Inferior parietal cortex (tissue), 1 donor: ENCODE data around the gene PNMA6F.

ENCODE experiments used
- DNase-seq: peaks from one replicate; pipeline ENCODE4 v3.0.0-alpha.2; 2016; ENCODE audit errors: extremely low spot score

The PNMA6F gene

DNA sequence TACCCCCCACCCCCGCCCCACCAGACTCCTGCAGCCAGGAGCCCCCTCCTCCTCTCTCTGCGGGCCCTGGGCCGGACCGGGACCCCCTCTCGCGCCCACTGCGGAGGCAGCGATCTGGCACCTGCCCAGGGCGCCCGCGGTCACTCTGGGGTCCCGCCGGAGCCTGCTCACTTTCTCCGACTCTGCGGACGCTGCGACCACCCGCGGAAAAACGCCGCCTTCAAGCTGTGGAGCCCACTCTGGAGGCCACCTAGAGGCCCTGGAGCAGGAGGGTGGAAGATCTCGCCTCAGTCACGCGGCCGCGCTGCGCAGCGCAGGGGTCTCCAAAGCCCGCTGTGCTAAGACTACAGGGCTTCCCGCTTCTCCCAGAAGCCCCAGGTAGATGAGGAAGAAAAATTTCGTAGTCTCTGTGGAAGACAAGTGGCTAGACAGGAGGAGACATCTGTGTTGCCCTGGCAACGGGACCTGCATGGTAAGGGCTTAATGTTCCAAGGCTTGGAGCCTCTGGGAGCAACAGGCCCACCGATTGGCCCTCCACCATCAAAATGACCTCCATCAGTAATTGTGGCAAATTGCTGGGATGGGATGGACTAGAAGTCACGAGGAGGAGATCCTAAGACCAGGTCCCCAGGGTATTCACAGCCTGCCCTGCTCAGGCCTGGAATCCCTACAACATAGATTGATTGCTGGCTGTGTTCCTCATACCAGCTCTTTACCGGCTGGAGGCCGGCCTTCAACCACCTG lies at the start of gene PNMA6F:
PNMA6F (minus strand) TSS at position 387 of the 744 bp plus-strand sequence. CDS start 1,093 bp downstream, outside the sequence.
- no peak for DNase-seq

DNA sequence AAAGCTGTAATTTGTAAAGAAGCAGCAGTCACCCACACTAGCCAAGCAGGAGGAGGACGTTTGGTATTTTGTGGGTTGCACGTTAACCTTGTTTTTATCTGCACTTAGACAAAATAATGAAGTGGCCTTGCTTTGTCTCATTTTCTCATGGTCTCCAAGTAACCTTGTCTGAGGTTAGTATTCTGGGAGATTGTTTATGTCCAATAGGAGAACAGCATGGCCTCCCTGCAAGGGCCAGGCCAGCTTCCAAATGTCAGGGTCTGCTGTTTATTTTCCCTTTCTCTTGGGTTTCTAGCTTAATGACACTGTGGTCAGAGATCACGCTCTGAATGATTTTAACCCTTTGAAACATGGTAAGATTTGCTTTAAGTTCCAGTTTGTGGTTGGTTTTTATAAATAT lies 49.7 kb upstream of the PNMA6F start:
- no peak for DNase-seq

DNA sequence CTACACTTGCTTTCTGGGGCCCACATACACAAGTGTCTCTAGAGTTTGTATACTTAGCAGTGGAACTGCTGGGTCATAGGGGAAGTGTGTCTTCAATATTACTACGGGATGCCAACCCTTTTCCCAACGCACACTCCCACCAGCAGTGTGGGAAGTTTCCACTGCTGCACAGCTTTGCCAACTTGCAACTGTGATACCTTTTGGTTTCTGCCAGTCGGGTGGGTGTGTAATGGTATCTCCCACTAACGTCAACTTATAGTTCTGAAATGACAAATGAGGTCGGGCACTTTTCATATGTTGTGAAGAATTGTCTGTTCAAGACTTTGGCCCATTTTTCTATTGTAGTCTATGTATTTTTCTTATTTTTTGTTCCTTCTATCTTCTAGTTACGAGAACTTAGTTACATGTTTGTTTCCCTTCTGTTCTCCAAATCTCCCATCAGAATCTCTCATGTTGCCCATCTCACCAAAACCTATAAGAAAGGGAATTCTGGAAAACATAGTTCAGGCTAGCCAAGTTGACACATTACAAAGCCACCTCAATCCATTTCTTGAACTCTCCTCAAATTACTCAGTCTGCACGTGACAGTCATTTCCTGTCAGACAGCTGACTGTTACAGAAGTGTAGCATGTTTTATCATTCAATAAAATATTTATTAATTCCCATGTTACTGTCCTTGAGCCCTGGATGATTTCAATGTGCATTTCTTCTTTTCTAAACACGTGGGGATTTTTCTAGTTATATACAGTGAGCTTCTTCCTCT lies 48.9 kb upstream of the PNMA6F start:
- DNase-seq: no peak

DNA sequence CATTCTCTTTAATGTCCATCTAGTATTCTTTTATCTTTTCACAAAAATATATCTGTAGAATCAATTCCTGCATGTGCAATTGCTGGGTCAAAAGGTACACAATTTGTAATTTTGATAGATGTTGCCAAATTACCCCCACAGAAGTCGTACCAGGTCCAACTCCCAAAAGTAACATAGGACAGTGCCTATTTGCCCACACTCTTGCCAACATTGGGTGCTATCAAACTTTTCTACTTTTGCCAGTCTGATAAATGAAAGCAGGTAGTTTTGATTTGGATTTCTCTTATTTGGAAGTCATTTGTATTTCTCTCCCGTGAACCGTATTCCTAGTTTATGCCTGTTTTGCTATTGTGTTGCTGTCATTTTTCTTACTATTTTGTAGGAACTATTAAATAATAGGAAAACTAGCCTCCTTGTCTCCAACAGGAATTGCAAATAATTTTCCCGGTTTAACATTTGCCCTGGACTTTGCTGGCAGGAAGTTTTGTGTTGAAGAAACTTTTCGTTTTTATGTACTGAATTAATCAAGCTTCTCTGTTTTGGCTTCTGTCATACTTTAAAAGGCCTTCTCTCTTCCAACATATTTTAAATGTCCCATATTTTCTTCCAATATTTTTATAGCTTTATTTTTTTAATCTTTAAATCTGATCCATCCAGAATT lies 45.4 kb upstream of the PNMA6F start:
- DNase-seq: no peak

DNA sequence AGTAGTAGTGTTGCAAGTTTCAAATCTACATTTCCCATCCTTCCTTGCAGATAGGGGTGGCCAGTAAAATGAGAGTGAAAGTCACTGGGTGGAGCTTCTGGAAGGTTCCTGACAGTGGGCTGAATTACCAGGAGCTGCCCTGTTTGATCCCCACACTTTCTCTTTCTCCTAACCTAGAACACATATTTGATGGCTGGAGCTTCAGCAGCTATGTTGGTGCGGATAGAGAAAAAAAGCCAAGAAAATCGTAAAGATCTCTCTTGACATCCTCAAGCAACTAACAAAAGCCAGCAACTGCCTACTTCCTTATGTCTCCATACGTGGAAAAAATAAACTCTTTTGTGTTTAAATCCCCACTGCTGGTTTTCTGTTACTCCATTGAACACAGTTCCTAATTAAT lies 44.6 kb upstream of the PNMA6F start:
- no peak for DNase-seq

DNA sequence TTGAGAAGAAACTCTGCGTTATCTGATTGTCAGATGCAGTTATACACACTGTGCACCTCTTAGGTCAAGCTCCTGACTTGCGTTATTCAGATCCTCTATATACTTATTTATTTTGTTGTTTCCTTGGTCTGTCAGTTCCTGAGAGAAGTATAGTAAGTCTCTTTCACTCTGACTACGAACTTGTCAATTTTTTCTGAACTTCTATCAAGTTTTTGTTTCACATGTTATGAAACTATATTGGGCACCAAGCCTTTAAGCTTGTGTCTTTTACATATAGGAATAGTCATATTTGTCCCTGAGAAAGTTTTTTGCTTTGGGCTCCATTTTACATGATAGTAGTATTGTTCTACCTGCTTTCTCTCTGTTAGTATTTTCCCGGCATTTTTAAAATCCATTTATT lies 44.1 kb upstream of the PNMA6F start:
- no peak for DNase-seq

DNA sequence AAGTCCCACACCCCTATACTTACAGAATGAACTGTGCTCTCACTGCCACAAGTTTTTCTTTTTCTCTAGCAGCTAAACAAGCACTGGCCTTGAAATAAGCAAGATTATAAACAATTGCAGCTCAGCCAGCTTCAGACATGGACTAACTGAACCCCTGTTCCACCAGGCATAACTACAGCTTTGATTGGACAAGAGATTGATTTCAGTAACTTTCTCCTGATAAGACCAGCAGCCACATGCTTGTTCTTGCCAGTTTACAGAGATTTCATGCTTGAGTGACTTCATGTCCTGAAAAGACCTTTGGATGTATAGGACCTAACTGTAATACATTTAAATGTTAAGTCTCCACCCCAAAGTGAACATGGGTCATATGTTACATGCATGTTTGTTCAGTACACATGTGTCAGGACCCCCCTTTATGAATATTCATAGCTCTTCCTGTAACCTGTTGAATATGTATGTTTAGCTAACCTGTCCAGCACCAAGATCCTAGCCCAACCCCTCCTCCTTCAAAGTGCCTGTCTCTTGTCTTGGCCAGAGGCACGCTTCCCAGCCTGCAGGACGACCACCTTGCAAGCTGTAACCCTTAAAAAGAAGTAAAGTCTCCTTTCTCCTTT lies 40.3 kb upstream of the PNMA6F start:
- DNase-seq: no peak

DNA sequence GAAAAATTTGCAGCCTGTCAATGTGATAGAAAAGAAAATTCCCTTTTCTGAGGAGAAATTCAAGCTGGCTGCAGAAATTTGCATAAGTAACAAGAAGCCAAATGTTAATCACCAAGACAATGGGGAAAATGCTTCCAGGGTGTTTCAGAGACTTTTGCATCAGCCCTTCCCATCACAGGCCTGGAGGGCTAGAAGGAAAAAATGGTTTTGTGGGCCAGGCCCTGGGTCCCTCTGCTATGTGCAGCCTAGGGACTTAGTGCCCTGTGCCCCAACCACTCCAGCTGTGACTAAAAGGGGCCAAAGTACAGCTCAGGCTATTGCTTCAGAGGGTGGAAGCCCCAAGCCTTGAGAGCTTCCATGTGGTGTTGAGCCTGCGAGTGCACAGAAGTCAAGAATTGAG lies 36.3 kb upstream of the PNMA6F start:
- DNase-seq: no peak

DNA sequence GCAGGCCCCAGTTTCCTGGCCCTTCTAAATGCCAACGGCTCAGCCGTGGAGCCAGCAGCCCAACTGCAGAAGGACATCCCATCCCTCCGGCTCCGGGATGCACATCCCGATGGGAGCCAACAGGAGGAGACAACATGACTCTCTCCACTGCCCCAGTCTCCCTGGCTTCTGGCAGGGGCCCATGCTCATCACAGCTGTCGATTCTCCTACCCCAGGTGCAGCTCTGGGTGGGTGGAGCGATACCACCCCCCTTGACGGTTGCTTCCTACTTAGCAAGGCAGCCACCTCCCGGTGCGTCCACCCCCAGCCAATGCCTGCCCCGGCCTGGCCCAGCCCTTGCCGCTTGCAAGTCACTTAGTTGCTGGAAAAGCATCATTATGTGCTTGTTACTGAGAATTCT lies 31.8 kb upstream of the PNMA6F start:
- DNase-seq: no peak

DNA sequence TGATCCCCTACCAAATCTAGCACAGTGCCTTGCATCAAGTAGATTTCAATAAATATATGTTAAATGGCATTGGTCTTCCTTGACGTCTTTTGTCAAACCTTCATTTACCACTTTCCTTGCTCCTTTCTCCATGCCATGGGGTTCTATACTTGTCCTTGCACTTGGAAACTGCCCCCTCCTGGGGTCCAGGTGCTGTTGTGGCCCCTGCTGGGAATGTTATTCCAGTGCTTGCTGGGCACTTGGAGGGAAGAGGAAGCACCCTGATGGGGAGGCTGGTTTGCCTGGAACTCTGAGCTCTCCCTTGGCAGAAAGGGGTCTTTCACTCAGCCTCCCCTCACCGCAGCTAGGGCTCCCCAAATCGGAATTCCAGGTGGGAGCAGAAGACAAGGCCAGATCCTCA lies 31.3 kb upstream of the PNMA6F start:
- no peak for DNase-seq

DNA sequence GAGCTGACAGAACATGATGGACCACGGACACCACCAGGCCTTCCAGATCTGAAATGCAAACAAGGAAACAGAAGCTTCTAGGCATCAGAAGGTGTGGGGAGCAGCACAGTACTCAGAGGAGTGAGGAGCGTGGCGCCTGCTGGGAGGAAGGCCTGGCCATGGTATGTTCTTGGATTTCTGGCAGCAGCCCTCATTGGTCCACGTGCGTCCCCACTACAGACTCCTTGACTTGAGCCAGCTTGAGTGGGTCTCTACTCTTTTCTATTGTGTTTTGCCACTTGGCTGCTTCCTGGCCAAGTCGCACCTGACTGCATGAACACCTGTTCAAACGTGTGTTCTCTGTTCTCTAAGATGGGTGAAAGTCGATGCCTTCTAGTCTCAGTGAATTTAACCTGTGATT lies 30.4 kb upstream of the PNMA6F start:
- no peak for DNase-seq

DNA sequence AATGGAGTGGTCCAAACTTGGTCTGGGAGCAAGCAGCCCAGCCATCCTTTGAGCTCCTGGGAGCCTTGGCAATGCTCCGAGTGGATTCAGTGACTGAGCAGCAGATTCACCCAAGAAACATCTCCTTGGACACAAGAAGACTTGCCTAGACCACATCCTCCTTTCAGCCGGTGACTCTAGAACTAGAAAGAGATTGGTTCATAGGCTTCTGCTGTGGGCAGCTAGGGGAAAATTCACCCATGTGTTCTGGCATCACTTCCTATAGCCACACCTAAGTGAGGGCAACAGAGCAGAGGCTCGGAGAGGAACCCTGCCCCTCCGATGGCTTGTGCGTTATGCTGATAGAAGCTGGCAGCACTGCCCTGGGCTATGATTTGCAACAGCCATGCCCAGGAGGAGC lies 28.4 kb upstream of the PNMA6F start:
- no peak for DNase-seq

DNA sequence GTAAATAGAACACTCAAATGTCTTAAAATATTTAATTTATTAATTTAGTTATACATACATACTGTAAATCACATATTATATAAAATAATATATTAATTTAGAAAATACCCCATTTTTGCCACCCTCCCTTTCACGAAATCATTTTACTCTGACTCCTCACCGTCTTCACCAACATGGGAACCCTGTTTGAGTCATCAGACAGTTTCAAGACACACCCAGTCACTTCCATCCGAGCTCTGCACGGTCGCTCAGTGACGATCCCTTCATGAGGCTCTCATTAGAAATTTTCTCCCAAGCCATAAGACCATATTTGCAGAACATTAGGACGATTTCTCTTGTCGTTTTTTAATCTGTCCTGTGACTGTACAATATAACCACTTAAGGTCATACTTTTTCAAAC lies 26.9 kb upstream of the PNMA6F start:
- DNase-seq: no peak

DNA sequence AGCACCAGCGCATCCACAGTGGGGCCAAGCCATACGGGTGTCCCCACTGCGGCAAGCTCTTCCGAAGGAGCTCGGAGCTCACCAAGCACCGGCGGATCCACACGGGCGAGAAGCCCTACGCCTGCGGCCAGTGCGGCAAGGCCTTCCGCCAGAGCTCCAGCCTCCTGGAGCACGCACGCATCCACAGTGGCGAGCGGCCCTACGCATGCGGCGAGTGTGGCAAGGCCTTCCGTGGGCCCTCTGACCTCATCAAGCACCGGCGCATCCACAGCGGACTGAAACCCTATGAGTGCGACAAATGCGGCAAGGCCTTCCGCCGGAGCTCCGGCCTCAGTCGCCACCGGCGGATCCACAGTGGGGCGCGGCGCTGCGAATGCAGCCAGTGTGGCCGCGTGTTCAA lies 26.0 kb upstream of the PNMA6F start:
- no peak for DNase-seq

DNA sequence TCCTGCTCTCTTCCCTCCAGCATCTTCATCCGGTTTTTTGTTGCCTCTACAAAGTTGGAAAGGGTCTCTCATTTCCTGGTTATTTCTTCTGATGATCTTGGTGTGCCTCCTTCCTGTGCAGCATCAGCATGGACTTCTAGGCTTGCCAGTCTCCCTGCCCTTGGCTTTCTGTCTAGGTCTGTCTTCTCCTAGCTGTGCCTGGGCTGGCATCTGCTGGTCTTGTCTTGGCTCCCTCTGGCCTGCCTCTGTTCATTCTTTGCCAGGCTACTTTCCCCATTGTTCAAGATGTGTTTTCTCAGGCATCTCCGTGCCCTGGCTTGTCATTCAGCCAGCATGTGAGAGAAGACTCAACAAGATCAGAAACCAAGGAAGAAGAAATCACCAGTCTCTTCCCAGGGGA lies 22.1 kb upstream of the PNMA6F start:
- no peak for DNase-seq

DNA sequence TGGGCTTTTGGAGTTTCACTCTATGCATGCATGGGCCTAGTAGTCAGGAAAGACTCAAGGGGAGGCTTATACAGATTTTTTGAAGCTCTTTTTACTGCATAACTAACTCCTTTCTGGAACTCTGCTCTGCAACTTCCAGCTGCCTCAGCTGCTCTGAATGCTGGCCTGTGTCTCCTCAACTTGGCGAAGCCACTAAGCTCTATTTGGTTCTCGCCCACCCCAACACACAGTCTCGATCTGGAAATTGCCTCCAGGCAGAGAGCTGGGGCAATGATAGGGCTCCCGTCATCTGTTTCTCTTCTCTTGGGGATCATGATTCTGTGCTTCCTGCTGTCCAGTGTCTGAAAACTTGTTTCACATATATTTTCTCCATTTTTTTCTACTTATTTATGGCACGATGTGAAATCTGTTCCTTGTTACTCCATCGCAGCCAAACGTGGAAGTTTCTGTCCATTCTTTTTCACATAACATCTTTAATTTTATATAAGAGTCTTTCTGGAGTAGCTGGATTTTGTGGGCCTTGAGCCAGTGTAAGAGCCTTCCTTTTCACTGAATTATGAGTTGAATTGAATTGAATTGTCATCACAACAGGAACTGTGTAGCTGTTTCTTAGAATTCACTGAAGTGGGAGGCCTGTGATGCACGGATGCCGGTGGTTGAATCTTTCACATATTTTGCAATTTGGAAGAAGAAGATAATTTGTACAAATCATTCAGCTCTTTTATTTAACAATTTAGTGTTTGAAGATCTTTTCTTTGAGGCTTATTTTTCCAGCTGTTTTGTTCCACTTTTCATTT lies 21.4 kb upstream of the PNMA6F start:
- peak; percentile 1 for DNase-seq

DNA sequence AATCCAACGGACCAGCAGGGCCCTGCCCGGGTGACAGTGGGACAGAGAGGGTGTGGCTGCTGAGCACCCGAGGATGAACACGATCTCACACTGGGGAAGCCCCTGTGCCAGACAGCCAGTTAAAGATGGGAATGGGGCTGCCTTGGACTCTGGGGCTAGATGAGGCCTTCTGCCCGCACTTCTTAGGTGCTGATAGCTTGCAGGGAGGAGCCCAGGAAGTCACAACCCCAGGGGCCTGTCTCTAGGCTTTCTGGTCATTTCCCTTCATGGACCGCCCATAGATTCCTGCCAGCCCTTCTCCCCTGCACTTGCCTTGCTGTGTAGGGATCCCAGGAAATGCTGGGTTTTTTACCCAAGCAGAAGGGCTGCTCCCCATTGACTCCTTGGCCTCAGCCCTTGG lies 18.5 kb upstream of the PNMA6F start:
- no peak for DNase-seq

DNA sequence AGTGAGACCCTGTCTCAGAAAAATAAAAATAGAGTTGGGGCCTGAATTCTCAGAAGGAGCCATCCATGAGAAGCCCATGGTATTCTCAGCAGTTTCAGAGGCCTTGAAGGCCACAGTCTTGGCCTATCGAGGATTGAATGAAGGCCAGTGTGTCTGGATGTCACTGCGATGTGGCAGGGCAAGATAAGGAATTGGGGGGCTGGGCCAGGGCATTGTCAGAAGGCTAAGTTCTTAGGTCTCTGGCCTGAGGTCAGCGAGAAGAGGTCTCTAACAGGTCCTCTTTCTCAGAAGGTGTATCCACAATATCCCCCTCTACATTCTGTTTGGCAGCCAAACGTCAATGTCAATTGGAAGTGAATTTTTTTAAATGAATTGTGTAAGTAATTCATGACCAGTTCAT lies 18.1 kb upstream of the PNMA6F start:
- no peak for DNase-seq

DNA sequence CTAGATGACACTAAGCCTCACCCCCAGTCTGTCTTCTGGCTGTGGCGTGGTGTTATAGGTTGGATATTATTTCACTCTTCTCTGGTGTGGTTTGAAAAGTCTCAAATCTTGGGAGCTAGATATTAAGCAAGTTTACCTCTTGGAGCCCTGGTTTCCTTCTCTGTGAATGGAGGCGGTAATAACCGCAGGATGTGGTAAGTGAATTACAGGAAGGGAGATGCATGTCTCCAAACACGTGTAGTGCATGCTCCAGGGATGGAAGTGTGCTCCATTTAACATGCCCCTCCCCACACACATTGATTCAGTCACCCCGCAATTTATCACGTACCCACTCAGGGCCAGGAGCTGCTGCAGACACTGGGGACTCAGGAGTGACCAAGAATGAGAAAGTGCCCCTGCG lies 17.3 kb upstream of the PNMA6F start:
- DNase-seq: no peak

DNA sequence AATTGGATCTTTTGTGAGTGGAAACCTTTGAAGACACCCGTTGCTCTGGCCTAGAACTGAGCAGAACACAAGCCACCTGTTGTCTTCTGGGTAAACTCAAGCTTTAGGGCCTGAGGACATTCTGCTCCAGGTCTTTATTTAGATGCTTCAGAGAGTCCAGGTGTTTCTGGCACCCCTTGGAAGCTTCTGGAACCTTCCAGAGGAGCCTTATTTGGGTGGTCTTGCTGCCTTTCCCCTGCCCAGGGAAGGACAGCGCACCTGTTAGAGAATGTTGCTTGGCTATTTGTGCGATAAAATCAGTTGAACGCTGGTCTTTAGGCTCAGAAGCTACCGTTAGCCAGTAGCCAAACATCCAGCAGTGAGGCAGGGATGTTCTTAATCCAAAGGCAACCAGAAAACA lies 15.4 kb upstream of the PNMA6F start:
- no peak for DNase-seq

DNA sequence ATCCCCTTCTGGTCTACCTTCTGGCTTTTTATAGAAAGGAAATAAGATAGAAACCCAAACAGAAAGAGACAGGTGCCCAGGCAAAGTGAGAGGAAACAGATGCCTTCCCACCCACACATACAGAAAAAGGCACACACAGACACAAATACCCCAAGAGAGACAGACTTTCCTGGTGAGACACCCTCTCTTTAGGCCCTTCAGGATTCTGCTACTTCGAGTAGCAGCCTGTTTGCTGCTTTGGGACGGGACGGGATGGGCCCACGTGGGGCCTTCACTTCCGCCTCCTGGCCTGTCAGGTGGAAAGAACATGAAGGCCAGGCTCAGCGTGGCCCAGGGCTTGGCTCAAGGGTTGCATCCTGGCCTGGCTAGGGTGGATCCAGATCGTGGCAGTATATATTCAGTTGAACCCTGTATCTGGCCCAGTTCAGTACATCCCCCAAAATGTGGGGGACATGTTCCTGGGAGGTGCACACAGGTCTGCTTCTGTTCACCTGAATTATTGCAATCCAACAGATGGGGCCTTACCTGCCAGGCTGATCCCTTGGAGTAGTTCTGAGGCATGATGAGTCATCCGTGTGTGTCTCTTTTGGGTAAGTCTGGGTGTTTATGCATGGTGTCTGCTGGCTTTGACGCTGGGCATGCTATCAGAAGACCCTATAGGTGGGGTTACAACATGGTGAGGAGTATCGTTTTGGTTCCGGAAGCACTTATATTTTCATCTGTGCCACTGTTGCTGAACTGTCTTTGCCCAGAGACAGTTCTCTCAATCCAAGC lies 14.7 kb upstream of the PNMA6F start:
- DNase-seq: no peak
